GM18507 (cell line): ENCODE data around the gene KCNT1.

Experiments used
- DNase-seq: peaks from one replicate; pipeline ENCODE4 v3.0.0; 2011; ENCODE audit warnings: low read depth; ENCODE audit not compliant: insufficient read length; ENCODE audit errors: extremely low spot score
- FAIRE-seq: peaks from 2 replicates; lab custom pipeline; 2011; peaks lifted over from hg19 to GRCh38; lab: Jason Lieb, UNC

Gene KCNT1

DNA sequence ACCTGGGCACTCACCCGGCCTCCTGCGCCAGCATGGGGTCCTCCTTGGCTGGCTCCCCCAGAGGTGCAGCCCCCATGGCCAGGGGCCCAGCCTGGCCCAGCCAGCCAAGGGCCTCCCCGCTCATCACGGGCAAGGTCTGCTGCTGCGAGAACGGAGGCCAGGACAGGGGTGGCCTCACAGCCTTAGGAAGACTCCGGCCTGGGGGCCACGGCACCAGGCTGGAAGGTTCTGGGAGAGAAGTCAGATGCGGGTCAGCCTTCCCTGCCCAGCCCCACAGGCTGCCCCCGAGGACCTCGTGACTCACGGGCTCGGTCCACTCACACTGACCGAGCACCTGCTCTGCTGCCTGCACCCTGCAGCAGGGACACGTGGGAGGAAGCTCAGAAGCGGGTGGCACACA lies 6.9 kb upstream of the KCNT1 start:
- DNase-seq (no peak), FAIRE-seq (no peak)

DNA sequence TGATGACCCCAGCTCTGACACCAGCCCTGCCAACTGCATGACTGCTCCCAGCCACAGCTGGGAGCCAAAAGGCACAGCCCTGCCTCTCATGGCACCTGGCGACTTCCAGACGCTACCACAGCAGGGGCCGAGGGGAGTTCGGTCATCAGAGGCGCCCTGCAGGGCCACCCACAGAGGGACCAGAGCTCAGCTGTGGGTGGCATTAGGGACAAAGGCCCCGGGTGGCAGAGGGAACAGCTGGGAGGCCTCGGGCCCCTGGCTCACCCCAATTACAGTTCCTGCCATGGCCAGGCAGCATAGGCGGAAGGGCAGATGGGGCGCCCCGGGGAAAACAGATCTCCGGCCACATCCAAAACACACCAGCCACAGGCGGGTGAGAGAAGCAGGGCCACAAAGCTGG lies 6.3 kb upstream of the KCNT1 start:
- FAIRE-seq (no peak), DNase-seq (no peak)

DNA sequence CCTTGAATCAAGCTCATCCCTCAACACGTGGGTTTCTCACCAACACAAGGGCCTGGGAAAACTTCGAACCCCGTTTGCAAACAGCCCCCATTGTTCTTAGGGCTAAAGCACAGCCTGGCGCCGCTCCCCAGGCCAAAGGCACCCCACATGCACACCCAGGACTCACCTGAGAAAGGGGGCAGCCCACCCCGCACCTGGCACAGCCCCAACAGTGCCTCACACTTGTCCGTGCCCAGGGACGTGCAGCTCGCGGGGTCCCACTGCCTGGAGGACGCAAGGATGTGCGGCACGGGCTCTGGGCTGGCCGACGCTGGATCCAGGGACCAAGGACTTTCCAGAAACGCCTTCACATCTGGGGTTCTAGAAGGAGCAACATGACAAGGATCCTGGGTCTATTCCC lies 5.5 kb upstream of the KCNT1 start:
- FAIRE-seq (no peak), DNase-seq (no peak)

DNA sequence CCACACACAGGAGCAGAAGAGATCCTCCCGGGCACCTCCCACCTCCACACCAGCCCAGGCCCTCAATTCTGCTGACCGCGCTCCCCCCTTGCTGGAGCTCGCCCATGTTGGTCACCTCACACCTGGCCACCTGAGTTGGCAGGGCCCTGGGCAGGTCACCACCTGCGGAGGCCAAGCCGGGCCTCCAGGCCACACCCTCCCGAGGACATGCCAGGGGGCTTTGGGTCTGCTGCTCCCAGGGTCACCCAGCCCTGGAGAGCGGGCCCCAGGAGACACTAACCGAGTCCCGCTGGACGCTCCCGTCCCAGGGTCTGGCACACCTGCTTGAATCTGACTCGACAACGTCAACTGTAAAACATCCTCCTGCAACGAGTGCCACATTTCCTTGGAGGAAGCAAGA lies 4.8 kb upstream of the KCNT1 start:
- FAIRE-seq: no peak

DNA sequence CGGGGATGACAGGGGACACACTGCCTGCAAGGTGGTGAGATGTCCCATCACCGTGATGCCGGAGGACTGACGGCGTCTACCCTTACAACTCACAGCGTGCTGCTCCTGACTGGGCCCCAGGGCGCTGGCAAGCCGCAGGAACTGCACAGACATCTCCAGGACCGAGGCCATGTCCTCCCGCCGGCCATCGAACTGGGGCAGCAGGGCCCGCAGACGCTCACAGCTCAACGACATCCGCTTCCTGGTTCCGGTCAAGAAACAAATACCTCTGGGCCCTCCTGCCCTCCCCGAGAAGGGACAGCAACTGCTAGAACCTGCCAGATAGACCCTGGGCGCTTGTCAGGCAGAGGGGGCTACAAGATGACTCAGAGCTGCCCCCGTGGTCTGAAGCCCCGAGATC lies 3.7 kb upstream of the KCNT1 start:
- FAIRE-seq: no peak
- DNase-seq: no peak

More for the DNA sequence above, 4.8 kb upstream of the KCNT1 start:
- no peak for DNase-seq

DNA sequence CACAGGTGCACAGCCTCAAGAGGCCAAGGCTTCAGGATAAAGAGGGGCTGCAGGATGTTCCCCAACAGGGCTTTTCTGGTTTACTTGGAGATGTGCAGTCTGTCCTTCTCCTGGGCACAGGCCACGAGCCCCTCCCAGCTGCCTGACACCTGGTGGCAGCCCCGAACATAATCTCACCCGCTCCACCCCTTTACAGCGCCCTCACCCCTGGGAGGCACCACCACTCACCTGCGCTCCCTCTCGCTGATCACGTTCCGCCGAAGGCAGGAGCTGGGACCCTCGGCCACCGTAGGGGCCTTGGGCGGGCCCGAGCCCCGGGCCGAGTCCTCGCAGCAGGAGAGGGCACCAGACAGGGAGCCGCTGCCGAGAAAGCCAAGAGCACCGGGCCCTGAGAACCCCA lies 3.2 kb upstream of the KCNT1 start:
- no peak for DNase-seq
- no peak for FAIRE-seq

DNA sequence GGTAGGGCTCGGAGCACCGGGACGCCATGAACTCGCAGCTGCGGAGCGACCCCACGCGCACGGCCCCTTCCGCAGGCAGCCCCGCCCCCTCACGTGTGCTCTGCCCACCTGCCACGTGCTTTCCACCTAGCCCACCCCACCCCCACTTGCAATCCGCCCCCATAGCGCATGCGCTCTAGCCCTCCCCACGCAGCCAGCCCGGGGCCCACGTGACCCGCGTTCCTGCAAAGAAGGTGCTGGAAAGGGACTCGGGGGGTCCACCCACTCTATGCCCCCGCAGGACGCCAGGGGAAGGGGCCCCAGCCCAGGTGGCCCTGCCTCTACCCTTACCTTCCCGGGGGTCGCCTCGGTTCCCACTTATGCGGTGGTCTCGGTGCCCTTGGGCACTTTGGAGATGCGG lies 2.5 kb upstream of the KCNT1 start, which contains the start of gene SOHLH1:
Gene SOHLH1 (minus strand): TSS at position 42 of the 400 bp plus-strand sequence. CDS start 14 bp downstream, at position 28.
- FAIRE-seq (no peak), DNase-seq (no peak)

DNA sequence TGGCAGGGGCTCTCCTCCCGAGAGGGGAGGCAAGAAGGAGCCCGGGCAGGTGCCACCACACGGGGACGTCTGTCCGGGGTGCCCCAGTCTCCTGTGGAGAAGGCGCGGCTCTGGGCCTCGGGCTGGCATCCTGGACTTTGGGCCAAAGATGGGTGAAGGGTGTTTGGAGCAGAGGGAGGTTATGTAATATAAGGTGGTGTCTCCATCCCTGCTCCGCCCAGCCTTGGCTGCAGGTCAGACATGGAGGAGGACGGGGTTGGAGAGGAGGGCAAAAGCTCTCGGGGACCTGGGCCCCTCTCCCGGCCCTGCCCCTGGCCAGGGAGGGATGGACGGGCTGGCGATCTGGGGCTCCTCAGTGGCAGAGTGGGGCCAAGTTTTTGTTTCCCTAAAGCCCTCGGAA lies 1.5 kb upstream of the KCNT1 start:
- FAIRE-seq (no peak), DNase-seq (no peak)

DNA sequence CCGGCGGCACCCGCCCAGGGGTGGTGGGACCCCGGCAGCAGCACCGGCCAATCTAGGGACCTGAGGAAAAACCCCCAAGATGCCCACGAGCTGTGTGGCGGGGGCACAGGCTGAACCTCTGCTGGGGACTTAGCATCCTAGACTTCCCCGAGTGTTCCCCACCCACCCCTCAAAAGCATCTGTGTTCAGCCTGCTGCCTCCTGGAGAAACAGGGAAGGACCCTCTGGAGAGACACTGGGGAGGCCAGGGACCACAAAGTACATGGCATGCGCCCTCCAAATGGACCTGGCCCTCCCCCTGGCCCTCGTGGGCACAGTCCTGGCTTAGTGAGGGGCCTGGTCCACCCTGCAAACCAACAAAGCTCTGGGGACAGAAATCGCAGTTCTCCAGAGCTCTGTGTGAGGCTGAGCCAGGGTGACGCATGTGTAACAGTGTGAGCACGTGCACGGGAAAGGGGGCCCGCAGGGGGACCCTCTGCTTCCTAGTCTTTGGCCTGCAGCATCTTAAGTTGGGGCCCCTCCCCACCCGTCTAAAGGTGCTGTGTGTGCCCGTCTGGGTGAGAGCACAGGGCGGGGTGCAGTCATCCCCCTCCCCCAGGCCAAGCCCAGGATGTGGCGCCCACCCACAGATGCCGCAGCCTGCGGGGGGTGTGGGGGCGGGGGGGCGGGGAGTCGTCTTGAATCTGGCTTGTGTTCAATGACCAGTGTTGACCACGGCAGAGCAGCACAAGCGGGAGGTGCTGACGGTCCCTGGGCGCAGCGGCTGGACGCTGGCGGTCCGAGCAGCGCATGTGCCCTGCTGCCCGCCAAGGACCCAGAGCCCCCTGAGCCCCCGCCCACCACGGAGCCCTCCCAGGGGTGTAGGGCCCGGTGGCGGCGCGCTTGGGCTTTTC lies 672 bp upstream of the KCNT1 start:
- no peak for FAIRE-seq

DNA sequence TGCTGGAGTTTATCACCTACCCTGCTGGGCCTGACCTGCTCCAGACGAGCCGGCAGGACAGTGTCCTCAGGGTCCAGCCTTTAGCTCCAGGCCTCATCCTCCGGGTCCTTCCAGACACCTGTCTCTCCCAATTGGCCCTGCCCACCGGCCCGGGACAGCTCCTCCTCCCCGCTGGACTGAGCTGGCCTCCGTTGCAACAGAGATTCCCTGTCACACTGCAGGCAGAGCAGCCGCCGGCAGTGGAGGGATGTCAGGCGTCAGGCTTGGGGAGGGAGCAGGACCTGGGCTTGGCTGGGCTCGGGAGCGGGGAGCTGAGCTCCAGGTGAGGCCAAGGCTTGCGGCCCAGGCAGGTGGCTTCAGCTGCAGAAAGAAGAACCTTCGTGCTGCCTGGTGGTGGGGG lies 1.7 kb downstream of the KCNT1 start:
- DNase-seq: no peak
- FAIRE-seq: no peak

More for the DNA sequence above, 672 bp upstream of the KCNT1 start:
- no peak for DNase-seq

DNA sequence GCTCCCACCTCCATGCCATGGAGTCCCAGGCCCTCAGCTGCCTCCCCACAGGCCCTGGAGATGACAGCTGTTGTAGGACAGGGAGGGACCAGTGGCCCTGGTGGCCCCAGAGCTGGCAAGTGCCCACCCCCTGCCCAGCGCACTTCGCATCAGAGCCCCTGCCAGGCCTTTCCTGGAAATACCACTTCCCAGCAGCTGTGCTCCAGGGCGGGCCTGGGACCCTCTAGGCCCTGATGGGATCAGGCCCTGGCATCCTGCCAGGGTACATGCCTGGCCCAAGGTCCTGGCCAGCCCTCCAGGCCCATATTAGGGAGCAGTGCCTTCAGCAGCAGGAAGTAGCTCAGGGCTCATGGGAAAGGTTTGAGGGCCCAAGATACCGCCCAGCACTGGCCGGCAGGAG lies 2.5 kb downstream of the KCNT1 start:
- no peak for DNase-seq
- no peak for FAIRE-seq

DNA sequence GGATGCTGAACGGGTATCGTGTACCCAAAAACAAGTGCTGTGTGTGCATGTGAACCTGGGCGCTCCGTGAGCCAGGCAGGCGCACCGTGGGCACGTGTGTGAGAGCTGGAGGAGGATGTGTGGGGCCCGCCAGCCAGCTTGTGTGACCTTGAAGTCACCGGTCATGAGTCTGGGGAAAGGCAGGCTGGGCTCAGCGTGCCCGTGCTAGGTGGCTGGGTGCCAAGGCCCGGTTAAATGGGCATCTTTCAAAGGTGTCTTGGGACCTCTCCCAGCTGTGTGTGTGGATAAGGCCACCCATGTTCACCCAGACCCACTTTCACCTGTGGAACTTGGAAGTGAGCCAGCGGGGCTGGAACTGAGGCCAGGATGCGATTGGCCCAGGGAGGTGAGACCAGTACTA lies 3.4 kb downstream of the KCNT1 start:
- no peak for DNase-seq

DNA sequence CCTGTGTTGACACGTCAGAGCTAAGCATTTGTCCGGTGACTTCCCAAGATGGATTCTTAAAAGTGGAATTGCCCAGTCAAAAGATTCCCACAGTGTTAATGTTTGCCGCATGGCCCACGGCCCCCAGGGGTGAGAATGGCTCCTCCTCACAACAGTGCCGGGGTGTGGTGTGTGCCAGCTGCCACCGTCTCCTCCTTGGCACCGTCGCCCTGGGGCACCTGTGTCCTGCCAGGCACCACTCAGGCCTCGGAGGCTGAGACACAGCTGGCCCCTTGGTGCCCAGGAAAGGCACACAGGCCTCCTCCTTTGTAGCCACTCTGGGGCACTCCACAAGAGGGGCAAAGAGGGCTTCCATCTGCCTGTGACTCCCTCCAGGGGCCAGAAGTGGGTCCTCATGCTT lies 4.3 kb downstream of the KCNT1 start:
- FAIRE-seq: no peak

More for the DNA sequence above, 3.4 kb downstream of the KCNT1 start:
- no peak for FAIRE-seq

DNA sequence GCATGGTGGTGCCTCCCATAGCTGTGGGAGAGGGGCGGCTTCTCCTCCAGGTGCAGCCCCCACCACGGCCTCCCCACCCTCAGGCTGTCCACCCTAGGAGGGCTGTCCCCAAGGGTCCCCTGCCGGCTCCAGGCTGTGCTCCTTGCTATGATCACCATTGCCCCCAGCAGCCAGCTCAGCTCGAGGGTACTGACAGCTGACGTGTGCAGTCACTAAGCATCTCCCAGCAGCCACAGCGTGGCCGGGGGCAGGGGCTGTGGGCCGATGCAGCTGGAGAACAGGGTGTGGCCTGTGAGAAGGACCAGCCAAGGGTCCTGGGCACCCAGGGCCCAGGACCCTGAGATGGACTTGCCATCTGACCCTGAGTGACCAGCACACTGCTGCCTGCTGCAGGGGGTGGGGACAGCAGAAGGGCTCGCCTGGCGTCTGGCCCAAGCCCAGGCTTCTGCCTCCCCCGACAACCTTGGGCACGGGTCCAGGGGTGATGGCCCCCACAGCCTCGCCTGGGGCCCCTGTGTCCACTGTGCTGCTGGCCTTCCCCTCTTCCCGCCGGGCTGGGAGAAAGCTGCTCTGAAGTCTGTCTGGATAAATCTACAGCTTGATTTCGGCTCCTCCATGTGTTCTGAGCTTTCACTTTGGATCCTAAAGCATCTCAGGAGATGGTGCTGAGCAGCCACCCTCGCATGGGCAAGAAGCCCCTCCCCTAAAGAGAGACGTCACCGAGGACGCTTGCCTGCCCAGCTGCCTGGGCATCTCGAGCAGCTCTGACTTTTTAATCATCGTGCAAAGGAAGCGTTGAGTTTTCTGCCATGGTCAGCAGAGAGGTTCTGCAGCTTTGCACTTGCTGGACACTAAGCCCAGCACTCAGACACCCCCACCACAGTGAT lies 5.5 kb downstream of the KCNT1 start:
- DNase-seq: no peak
- no peak for FAIRE-seq

More for the DNA sequence above, 4.3 kb downstream of the KCNT1 start:
- DNase-seq: no peak

DNA sequence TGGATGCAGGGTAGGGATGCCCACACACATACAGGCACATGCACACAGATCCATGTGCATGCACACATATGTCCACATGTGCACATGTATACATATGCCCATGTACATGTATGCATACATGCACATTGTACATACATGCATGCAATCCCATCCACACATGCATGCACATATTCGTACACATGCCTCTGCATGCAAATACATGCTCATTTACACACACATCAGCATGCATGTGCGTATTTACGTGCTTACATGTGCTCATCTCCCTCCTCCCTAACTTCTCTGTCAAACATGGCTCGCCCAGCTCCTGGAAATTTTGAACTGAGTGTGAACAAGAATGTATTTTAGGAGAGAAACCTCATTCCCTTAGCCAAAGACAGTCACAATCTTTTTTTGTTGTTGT lies 6.2 kb downstream of the KCNT1 start:
- FAIRE-seq (no peak), DNase-seq (no peak)

DNA sequence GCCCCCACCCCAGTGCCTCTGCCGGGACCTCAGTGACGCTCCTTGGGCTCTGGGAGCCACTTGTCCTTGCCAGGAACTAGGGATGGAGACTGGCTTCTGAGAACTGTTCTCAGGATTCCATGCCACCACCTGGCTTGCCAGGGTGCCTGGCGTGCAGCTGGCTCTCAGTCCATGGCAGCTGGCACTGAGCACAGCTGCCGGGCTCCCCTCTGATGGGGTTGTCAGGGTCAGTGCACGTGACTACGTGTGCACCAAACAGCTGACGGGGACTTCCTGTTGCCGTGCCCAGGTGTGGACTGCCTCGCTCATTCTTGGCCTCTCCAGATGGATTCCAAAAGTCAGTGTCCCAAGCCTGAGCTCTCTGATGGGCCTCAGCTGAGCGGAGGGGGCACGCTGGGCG lies 9.4 kb downstream of the KCNT1 start:
- DNase-seq (no peak), FAIRE-seq (no peak)

DNA sequence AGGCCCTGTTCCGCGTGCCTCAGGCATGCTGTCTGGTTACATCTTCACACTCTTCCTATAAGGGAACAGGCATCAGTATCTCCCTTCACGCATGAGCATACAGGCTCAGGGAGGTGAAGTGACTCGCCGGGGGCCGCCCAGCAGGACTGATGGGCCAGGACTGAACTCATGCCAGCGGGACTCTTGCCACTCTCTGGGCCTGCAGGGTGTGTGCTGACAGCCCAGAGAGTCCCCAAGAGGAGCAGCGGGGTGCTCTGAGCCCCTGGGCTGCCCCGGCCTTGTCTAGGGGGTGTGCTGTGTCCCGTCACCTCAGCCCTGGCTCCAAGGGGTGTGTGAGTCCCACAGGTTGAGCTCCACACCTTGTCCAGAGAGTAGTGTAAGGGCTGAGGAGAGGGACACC lies 9.9 kb downstream of the KCNT1 start:
- FAIRE-seq (no peak), DNase-seq (no peak)

DNA sequence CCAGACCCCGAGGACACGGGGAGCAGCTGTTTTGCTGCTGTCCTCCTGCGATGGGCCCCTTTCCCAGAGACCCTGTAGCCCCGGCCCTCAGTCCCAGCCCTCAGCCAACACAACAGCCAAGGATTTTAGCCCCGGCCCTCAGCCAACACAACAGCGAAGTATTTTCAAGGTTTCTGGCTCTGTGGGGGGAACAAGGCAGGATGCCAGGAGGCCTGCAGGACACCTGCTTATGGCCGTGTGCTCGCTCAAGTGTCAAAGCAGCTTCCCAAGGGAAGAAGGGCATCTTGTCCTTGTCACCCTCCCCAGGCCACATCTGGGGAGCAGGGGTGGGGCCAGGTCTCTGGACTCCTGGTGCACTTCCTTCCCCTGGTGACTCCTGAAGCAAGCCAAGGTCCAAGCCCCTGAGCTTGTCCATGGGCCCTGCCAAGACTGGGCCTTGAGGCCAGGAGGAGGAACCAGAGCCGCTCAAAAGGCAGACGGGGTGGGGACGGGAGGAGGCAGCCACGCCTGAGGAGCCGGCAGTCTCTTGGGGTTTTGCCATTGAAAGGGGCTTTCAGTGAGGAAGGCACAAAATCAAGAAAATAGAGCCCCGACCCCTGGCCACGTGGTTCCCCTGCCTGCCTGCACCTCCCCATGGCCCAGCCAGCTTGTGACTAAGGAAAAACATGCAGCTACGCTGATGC lies 10.8 kb downstream of the KCNT1 start:
- DNase-seq (no peak), FAIRE-seq (no peak)

DNA sequence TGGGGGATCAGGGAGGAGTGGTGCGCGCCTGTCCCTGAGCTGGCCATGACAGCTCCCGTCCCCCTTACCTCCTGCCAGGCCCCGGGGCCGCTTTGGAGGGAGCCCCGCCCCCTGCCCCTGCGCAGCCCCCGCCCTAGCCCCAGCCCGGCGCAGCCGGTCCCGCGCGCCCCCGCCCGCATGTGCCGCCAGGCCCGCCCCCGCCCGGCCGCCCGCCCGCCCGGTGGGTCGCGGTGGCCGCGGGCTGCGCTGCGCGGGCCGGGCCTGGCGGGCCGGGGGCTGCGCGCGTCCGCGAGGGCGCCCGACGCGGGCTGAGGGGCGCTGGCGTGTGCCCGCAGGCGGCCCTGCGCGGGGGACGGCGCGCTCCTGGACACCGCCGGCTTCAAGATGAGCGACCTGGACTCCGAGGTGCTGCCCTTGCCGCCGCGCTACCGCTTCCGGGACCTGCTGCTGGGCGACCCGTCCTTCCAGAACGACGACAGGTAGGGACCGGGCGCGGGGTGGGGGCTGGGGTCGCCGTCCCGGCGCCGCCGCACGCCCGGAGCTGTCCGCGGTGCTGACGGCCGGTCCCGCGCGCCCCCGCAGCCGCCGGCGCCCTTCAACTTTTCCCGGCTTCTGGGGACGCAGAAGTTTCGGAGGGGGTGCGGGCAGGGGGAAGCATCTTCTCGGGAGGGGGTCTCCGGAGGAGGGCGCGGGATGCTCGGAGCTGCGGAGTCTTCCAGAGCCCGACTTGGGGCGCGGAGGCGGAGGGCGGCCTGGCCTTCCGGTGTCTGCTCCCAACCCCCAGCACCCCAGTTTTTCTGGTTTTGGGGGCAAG lies 12.5 kb downstream of the KCNT1 start:
- FAIRE-seq (no peak), DNase-seq (no peak)
